Effector memory CD4-positive, alpha-beta T cell (primary cell): ENCODE data around the gene MAD2L2.
A peak's percentile ranks its signal among the peaks of the same experiment; 100 is the strongest.

Experiments
- DNase-seq, 3 donors: peaks; one replicate each; pipeline ENCODE4 v3.0.0-alpha.2; 2020
- H3K27ac ChIP-seq: 2 replicates; pipeline ENCODE4 v1.7.0; 2013; ENCODE audit warnings: mild to moderate bottlenecking, low read length, moderate library complexity; ENCODE audit not compliant: insufficient read depth, poor library complexity, severe bottlenecking
- H3K27me3 ChIP-seq: replicated peaks from 2 replicates; pipeline ENCODE4 v1.7.0; 2013; ENCODE audit warnings: mild to moderate bottlenecking, low read length; ENCODE audit not compliant: insufficient read depth, control insufficient read depth, poor library complexity, severe bottlenecking
- H3K36me3 ChIP-seq: 2 replicates; pipeline ENCODE4 v1.7.0; 2013; ENCODE audit warnings: mild to moderate bottlenecking, low read length, moderate library complexity; ENCODE audit not compliant: control insufficient read depth, insufficient read depth
- H3K4me1 ChIP-seq: 2 replicates; pipeline ENCODE4 v1.7.0; 2013; ENCODE audit warnings: low read length, mild to moderate bottlenecking; ENCODE audit not compliant: control insufficient read depth, insufficient read depth, poor library complexity, severe bottlenecking
- H3K4me3 ChIP-seq: 2 replicates; pipeline ENCODE4 v1.7.0; 2013; ENCODE audit warnings: low read length, low read depth, mild to moderate bottlenecking; ENCODE audit not compliant: insufficient read depth, poor library complexity, severe bottlenecking
- H3K9me3 ChIP-seq: 2 replicates; pipeline ENCODE4 v1.7.0; 2013; ENCODE audit warnings: mild to moderate bottlenecking, low read length, moderate library complexity; ENCODE audit not compliant: control insufficient read depth

Gene MAD2L2

GRCh38 chr1:11697188-11697892 is 16.4 kb upstream of the MAD2L2 start:
- no peak overlapping the region for H3K27ac ChIP-seq
- H3K27me3 ChIP-seq: peaks cover 4% of the 10 kb centered on the region
- no peak overlapping the region for H3K4me3 ChIP-seq
- no peak for DNase-seq
- H3K9me3 ChIP-seq: no peaks in the 10 kb centered on the region
- H3K4me1 ChIP-seq: peaks cover 7% of the 10 kb centered on the region
- H3K36me3 ChIP-seq: no peaks in the 10 kb centered on the region

- Histone ChIP-seq H3K36me3 (no peaks in the 10 kb centered on the region), H3K4me3 (no peak overlapping the region), H3K4me1 (peaks cover 20% of the 10 kb centered on the region), H3K27me3 (peaks cover 18% of the 10 kb centered on the region), H3K27ac (no peak overlapping the region), H3K9me3 (no peaks in the 10 kb centered on the region)
- no peak for DNase-seq
Measured at GRCh38 chr1:11695861-11696260, 14.9 kb upstream of the MAD2L2 start.

- no peaks in the 10 kb centered on the region for H3K9me3 ChIP-seq
- no peaks in the 10 kb centered on the region for H3K36me3 ChIP-seq
- no peak overlapping the region for H3K27ac ChIP-seq
- DNase-seq: no peak
- peaks cover 30% of the 10 kb centered on the region for H3K27me3 ChIP-seq
- no peak overlapping the region for H3K4me3 ChIP-seq
- H3K4me1 ChIP-seq: peaks cover 27% of the 10 kb centered on the region
Measured at GRCh38 chr1:11693917-11694316, 13.0 kb upstream of the MAD2L2 start.

GRCh38 chr1:11693024-11693590 is 12.2 kb upstream of the MAD2L2 start:
- Histone ChIP-seq H3K36me3 (no peaks in the 10 kb centered on the region), H3K27ac (no peak overlapping the region), H3K27me3 (peaks cover 30% of the 10 kb centered on the region), H3K9me3 (no peaks in the 10 kb centered on the region), H3K4me3 (no peak overlapping the region), H3K4me1 (peaks cover 27% of the 10 kb centered on the region)
- peak in 2 of 3 donors; percentile 20 to 33 for DNase-seq

GRCh38 chr1:11691928-11692711 is 11.2 kb upstream of the MAD2L2 start:
- peak overlapping the region; percentile 25 for H3K4me3 ChIP-seq
- no peaks in the 10 kb centered on the region for H3K36me3 ChIP-seq
- H3K27ac ChIP-seq: no peak overlapping the region
- peaks cover 30% of the 10 kb centered on the region for H3K27me3 ChIP-seq
- H3K4me1 ChIP-seq: peaks cover 27% of the 10 kb centered on the region
- DNase-seq: no peak
- H3K9me3 ChIP-seq: no peaks in the 10 kb centered on the region

- Histone ChIP-seq H3K27ac (no peak within 1 kb of the TSS), H3K9me3 (no peaks in the 10 kb centered on the region), H3K36me3 (no peaks in the 10 kb centered on the region), H3K4me1 (peaks cover 27% of the 10 kb centered on the region), H3K27me3 (peaks cover 30% of the 10 kb centered on the region), H3K4me3 (peak within 1 kb of the TSS; percentile 25)
- DNase-seq: no peak
Measured at GRCh38 chr1:11691302-11691914, 10.5 kb upstream of the MAD2L2 start, which contains the start of gene DRAXIN. TSS of gene DRAXIN (plus strand) at chr1:11691710. CDS start at chr1:11706259, 14,549 bp downstream.

GRCh38 chr1:11690397-11691301 is 9.7 kb upstream of the MAD2L2 start:
- Histone ChIP-seq H3K4me3 (peak overlapping the region; percentile 17), H3K4me1 (peaks cover 27% of the 10 kb centered on the region), H3K27ac (no peak overlapping the region), H3K27me3 (peaks cover 30% of the 10 kb centered on the region), H3K36me3 (no peaks in the 10 kb centered on the region), H3K9me3 (no peaks in the 10 kb centered on the region)
- no peak for DNase-seq

GRCh38 chr1:11688506-11688905 is 7.6 kb upstream of the MAD2L2 start:
- DNase-seq: no peak
- peaks cover 27% of the 10 kb centered on the region for H3K4me1 ChIP-seq
- H3K36me3 ChIP-seq: no peaks in the 10 kb centered on the region
- no peaks in the 10 kb centered on the region for H3K9me3 ChIP-seq
- H3K4me3 ChIP-seq: no peak overlapping the region
- H3K27me3 ChIP-seq: peaks cover 30% of the 10 kb centered on the region
- no peak overlapping the region for H3K27ac ChIP-seq

GRCh38 chr1:11685210-11685752 is 4.3 kb upstream of the MAD2L2 start:
- Histone ChIP-seq H3K9me3 (no peaks in the 10 kb centered on the region), H3K4me1 (peaks cover 8% of the 10 kb centered on the region), H3K27ac (no peak overlapping the region), H3K4me3 (no peak overlapping the region), H3K27me3 (peaks cover 8% of the 10 kb centered on the region), H3K36me3 (no peaks in the 10 kb centered on the region)
- DNase-seq: no peak
